ENCODE measurements around the gene PTGES3. TPM values are rescaled to one million over a fixed set of nuclear protein-coding genes. Genes with fewer than 3 reads are reported as not detected.

The PTGES3 gene
- total and polyA plus RNA-seq, 2 of the 8 experiments (the other 6 are each of a cell fraction or from before 2014, with no cell fraction given): 111 to 464 TPM

- TF ChIP-seq CHD7 (IDR thresholded peaks at IDR 0.05; ENCODE audit: insufficient replicate concordance, low read length) (no peak), RNF2 (IDR thresholded peaks at IDR 0.05; ENCODE audit: borderline replicate concordance, low read depth, low read length, missing control alignments, poor library complexity, severe bottlenecking) (no peak)
These were observed 3.2 kb downstream of the PTGES3 start (continued) for GRCh38 chr12:56684745-56685359.
